ENCODE results near the gene SLC25A6.
"Not testable (repeated sequence)": the region's sequence is repeated elsewhere in the genome, so short reads cannot be mapped to it uniquely, and the experiment has no call there.

Gene SLC25A6

DNA sequence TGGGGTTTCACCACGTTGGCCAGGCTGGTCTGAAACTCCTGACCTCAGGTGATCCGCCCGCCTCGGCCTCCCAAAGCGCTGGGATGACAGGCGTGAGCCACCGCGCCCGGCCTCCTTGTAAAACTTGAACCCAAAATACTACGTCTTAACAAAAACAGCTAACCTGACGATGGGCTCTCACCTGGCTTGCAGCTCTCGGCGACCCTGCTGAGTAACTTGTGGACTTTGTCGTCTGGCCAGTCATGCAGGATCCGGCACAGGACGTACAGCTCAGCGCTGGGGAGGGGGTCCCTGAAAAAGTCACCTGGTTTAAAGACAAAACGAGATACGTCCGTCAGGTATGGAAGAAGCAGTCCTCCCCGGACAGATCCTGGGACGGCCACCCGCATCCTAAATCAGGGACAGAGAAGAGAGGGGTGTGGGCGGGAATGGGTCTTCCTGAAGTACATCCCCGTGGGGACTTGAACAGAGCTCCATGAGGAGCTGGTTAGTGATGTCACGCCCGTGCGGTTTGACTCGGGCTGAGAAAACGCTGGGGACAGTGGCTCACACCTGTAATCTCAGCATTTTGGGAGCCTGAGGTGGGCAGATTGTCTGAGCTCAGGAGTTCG is 20.7 kb upstream of the SLC25A6 start:
- no peak for DNase-seq

GRCh38 chrX:1411326-1411725 is 19.4 kb upstream of the SLC25A6 start:
- DNase-seq: no peak

DNA sequence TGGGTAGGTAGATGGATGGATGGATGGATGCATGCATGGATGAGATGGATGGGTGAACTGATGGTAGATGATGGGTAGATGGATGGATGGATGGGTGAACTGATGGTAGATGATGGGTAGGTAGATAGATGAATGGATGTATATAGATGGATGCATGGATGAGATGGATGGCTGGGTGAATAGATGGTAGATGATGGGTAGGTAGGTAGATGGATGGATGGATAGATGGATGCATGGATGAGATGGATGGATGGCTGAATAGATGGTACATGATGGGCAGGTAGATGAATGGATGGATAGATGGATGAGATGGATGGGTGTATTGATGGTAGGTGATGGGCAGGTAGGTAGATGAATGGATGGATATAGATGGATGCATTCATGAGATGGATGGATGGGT is 15.1 kb upstream of the SLC25A6 start:
- DNase-seq: no peak

DNA sequence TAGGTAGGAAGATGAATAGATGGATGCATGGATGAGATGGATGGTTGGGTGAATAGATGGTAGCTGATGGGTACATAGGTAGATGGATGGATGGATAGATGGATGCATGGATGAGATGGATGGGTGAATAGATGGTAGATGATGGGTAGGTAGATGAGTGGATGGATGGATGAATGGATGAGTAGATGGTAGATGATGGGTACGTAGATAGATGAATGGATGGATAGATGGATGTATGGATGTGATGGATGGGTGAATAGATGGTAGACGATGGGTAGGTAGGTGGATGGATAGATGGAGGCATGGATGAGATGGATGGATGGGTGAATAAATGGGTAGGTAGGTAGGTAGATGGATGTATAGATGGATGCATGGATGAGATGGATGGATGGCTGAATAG is 13.9 kb upstream of the SLC25A6 start:
- DNase-seq: not testable (repeated sequence)

GRCh38 chrX:1403867-1404266 is 12.0 kb upstream of the SLC25A6 start:
- not testable (repeated sequence) for DNase-seq

DNA sequence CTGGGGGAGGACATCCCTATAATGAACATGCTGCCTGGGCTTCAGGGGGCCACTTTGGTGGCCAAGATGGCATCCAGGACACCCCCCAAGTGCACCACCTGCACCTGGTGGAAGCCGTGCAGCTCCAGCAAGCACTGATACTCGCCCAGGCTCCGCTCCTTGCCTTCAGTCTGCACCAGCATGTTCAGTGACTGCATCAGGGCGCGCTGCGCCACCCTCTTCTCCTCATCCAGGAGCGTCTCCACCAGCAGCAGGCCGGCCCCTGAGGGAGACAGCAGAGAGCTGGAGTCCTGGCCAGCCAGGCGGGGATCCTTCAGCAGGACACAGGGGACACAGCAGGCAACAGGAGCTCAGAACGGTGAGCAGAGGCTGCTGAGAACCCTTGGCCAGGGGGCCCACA is 11.3 kb upstream of the SLC25A6 start:
- no peak for DNase-seq

GRCh38 chrX:1401611-1402430 is 9.9 kb upstream of the SLC25A6 start:
- DNase-seq: no peak

GRCh38 chrX:1400742-1401471 is 9.0 kb upstream of the SLC25A6 start:
- DNase-seq: no peak

DNA sequence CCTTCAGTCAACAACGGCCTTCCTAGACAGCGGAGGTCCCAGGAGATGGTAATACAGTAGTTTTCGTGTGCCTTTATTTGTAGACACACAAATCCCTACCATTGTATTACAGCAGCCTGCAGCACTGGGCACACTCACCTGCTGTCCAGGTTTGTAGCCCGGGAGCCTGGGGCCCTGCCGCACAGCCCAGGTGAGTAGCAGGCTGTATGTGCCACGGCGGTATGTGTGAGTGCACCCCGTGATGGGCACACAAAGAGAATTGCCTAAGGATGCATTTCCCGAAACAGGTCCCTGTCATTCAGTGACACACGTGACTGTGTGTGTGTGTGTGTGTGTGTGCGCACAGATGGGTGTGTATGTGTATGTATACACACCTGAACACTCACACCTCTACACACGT is 8.1 kb upstream of the SLC25A6 start:
- no peak for DNase-seq

GRCh38 chrX:1398431-1399340 is 6.8 kb upstream of the SLC25A6 start:
- DNase-seq: no peak

DNA sequence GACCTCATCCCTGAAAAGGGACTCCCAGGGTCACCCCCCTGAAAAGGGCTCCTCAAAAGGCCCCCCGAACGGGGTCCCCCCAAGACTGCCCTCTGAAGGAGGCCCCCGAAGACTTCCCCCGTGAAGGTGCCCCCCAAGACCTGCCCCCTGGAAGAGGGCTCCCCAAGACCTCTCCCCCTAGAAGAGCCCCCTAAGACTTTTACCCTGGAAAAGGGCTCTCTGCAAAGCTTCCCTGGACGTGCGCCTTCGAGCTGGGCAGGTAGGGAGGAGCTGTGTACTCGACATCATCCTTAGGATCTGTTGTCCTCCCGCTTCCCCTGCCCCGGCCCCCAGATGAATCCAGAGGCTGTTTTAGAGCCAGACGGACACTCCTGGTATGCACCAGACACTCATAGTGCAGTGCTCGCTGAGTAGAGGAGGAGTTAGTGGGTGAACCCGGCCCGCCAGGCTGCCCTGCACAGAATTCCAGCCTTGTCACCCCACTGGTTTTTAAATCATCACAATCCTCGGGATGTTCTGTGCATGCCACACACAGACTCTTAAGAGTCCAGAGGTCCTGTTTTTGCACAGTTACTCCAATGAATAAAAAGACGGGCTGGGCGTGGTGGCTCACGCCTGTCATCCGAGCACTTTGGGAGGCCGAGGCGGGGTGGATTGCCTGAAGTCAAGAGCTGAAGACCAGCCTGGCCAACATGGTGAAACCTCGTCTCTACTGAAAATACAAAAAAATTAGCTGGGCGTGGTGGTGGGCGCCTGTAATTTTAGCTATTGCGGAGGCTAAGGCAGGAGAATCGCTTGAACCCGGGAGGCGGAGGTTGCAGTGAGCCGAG is 5.7 kb upstream of the SLC25A6 start:
- DNase-seq: no peak

- DNase-seq: no peak
Observed at GRCh38 chrX:1397001-1397400, 5.1 kb upstream of the SLC25A6 start.

DNA sequence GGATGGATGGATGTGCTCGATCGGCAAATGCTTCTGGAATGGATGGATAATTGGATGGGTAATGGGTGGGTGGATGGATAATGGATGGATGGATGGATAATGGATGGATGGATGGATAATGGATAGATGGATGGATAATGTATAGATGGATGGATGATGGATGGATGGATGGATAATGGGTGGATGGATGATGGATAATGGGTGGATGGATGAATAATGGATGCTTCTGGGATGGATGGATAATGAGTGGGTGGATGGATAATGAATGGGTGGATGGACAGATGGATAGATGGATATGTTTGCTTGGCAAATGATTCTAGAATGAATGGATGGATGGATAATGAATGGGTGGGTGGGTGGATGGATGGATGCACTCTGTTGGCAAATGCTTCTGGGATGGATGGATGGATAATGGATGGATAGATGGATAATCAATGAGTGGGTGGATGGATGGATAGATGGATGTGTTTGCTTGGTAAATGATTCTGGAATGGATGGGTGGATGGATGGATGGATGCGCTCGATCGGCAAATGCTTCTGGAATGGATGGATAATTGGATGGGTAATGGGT is 3.8 kb upstream of the SLC25A6 start:
- DNase-seq: no peak

- DNase-seq: no peak
Observed at GRCh38 chrX:1394731-1395501, 3.0 kb upstream of the SLC25A6 start.

- DNase-seq: no peak
Observed at GRCh38 chrX:1393871-1394615, 2.1 kb upstream of the SLC25A6 start.

GRCh38 chrX:1392376-1393068 is 609 bp upstream of the SLC25A6 start:
- no peak for DNase-seq

DNA sequence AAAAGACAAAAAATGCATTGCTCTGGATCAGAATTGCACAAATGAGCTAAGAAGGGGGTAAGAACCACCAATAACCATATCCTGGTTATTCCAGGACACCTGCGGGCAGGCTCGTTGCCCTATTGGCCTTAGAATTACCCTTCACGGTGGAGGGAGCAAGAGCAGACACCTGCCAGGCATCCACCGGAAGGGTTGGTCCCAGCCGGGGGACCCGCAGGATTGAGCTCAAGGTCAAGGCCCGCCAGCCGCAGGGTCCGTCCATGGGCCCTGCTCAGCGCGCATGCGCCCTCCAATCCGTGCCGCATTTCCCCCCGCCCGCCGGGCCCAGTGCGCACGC is 575 bp downstream of the SLC25A6 start:
- no peak for DNase-seq

- DNase-seq: no peak
Observed at GRCh38 chrX:1390621-1391369, 1.1 kb downstream of the SLC25A6 start.

DNA sequence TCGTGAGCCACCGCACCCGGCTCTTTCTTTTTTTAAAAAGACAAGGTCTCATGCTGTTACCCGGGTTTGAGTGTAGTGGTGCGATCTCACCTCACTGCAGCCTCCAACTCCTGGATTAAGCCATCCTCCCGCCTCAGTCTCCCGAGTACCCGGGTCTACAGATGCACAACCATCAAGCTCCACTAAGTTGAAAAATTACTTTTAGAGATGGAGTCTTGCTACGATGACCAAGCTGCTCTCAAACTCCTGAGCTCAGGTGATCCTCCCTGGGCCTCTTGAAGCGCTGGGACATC is 2.0 kb downstream of the SLC25A6 start:
- no peak for DNase-seq

Data from NK-92 treated with Interleukin-12 subunit alpha and Interleukin-12 subunit beta, amount 100 ng/mL, for 24 hours (cell line).